Measurements from ENCODE around the gene EIF3A. TPM values are rescaled to one million over a fixed set of nuclear protein-coding genes. Genes with fewer than 3 reads are reported as not detected.

Gene EIF3A
- total RNA-seq, 3 donors from 2014 or later = 94.5 to 124 (median 114) TPM

GRCh38 chr10:119049777-119050176, 30.8 kb downstream of the EIF3A start:
- intact Hi-C loops (cut with DNase I, micrococcal nuclease) = no loop called here
- TF ChIP-seq, protein P1, sequence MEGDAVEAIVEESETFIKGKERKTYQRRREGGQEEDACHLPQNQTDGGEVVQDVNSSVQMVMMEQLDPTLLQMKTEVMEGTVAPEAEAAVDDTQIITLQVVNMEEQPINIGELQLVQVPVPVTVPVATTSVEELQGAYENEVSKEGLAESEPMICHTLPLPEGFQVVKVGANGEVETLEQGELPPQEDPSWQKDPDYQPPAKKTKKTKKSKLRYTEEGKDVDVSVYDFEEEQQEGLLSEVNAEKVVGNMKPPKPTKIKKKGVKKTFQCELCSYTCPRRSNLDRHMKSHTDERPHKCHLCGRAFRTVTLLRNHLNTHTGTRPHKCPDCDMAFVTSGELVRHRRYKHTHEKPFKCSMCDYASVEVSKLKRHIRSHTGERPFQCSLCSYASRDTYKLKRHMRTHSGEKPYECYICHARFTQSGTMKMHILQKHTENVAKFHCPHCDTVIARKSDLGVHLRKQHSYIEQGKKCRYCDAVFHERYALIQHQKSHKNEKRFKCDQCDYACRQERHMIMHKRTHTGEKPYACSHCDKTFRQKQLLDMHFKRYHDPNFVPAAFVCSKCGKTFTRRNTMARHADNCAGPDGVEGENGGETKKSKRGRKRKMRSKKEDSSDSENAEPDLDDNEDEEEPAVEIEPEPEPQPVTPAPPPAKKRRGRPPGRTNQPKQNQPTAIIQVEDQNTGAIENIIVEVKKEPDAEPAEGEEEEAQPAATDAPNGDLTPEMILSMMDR (IDR thresholded peaks at IDR 0.05) = no peak
- no peaks in the 10 kb centered on the region for H3K4me1 ChIP-seq (ENCODE audit: low read depth)
- DNase-seq = no peak
- ATAC-seq = no peak
- peaks cover 11% of the 10 kb centered on the region for H3K36me3 ChIP-seq (ENCODE audit: low read depth)
- no peak overlapping the region for H3K4me3 ChIP-seq
- no peaks in the 10 kb centered on the region for H3K9me3 ChIP-seq

DNA sequence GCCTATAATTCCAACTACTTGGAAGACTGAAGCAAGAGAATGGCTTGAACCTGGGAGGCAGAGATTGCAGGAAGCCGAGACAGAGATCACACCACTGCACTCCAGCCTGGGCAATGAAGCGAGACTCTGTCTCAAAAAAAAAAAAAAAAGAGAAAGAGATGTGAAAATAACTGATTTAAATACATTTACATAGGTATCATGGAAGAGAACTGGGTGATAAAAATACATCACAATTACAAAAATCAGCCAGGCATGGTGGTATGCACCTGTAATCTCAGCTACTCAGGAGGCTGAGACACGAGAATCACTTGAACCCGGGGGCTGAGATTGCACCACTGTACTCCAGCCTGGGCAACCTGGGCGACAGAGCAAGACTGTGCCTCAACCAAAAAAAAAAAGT, 31.3 kb downstream of the EIF3A start:
- intact Hi-C loops (cut with DNase I, micrococcal nuclease) = no loop called here
- DNase-seq = no peak
- H3K36me3 ChIP-seq (ENCODE audit: low read depth) = peaks cover 11% of the 10 kb centered on the region
- H3K4me3 ChIP-seq = no peak overlapping the region
- TF ChIP-seq, protein P1 (IDR thresholded peaks at IDR 0.05) = no peak
- no peaks in the 10 kb centered on the region for H3K4me1 ChIP-seq (ENCODE audit: low read depth)
- no peaks in the 10 kb centered on the region for H3K9me3 ChIP-seq
- ATAC-seq = no peak

DNA sequence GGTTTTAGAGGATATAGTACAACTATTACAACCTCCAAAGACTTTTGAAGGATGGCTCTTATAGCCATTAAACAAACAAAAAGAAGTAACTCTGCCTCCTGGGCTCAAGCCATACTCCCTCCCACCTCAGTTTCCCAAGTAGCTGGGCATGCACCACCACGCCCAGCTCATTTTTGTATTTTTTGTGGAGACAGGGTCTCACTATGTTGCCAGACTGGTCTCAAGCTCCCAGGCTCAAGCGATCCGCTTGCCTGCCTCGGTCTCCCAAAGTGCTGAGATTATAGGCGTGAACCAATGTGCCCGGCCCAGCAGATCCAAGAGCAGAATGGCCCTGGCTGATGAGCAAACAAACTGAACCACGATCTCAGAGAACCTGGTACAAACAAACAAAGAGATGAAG, 35.1 kb downstream of the EIF3A start:
- H3K4me3 ChIP-seq = no peak overlapping the region
- no peaks in the 10 kb centered on the region for H3K4me1 ChIP-seq (ENCODE audit: low read depth)
- TF ChIP-seq, protein P1 (IDR thresholded peaks at IDR 0.05) = no peak
- ATAC-seq (no peak), DNase-seq (no peak)
- intact Hi-C loops (cut with DNase I, micrococcal nuclease) = no loop called here
- H3K36me3 ChIP-seq (ENCODE audit: low read depth) = peaks cover 18% of the 10 kb centered on the region
- no peaks in the 10 kb centered on the region for H3K9me3 ChIP-seq

GRCh38 chr10:119042169-119042568, 38.4 kb downstream of the EIF3A start:
- no peak for ATAC-seq
- Histone ChIP-seq H3K36me3 (ENCODE audit: low read depth) (peaks cover 26% of the 10 kb centered on the region), H3K9me3 (no peaks in the 10 kb centered on the region), H3K4me3 (no peak overlapping the region), H3K4me1 (ENCODE audit: low read depth) (no peaks in the 10 kb centered on the region)
- intact Hi-C loops (cut with DNase I, micrococcal nuclease) = no loop called here
- DNase-seq = no peak
- TF ChIP-seq, protein P1 (IDR thresholded peaks at IDR 0.05) = no peak

DNA sequence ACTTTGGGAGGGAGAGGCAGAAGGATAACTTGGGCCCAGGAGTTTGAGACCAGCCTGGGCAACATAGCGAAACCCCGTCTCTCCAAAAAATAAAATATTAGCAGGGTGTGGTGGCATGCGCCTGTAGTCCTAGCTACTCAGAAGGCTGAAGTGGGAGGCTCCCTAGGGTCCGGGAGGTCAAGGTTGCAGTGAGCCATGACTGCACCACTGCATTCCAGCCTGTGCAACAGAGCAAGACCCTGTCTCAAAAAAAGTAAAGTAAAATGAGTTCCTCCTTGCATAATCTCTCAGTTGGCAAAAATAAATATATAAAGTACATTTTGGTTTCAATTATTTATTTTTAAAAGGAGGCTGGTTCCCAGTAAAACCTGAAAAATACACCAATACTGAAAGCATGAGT, 39.3 kb downstream of the EIF3A start:
- DNase-seq (no peak), ATAC-seq (no peak)
- TF ChIP-seq, protein P1 (IDR thresholded peaks at IDR 0.05) = no peak
- no peaks in the 10 kb centered on the region for H3K9me3 ChIP-seq
- H3K4me1 ChIP-seq (ENCODE audit: low read depth) = no peaks in the 10 kb centered on the region
- no peak overlapping the region for H3K4me3 ChIP-seq
- intact Hi-C loops (cut with DNase I, micrococcal nuclease) = no loop called here
- peaks cover 27% of the 10 kb centered on the region for H3K36me3 ChIP-seq (ENCODE audit: low read depth)

GRCh38 chr10:119039161-119039560, 41.5 kb downstream of the EIF3A start:
- no peak overlapping the region for H3K4me3 ChIP-seq

More at GRCh38 chr10:119039161-119039560, 41.5 kb downstream of the EIF3A start:
- Histone ChIP-seq H3K9me3 (no peaks in the 10 kb centered on the region), H3K36me3 (ENCODE audit: low read depth) (peaks cover 29% of the 10 kb centered on the region), H3K4me1 (ENCODE audit: low read depth) (no peaks in the 10 kb centered on the region)
- TF ChIP-seq, protein P1 (IDR thresholded peaks at IDR 0.05) = no peak
- no peak for ATAC-seq
- intact Hi-C loops (cut with DNase I, micrococcal nuclease) = no loop called here
- DNase-seq = no peak

Data from mucosa of descending colon (tissue), 3 donors.